Thymus (tissue), 11 donors: ENCODE data around the gene TMEM187. TPM values are rescaled to one million over a fixed set of nuclear protein-coding genes. Genes with fewer than 3 reads are reported as not detected.
A peak's percentile ranks its signal among the peaks of the same experiment; 100 is the strongest.

ENCODE experiments used
- DNase-seq, 9 donors: peaks; one replicate each; pipeline ENCODE4 v3.0.0-alpha.2; 2013; ENCODE audit warnings: low spot score in 9 of 9, low read depth in 6 of 9, missing footprints in 1 of 9
- H3K27ac ChIP-seq, 2 donors: one replicate each; pipeline ENCODE4 v1.5.1; 2013; ENCODE audit warnings: control low read depth in 1 of 2, low read depth in 1 of 2, low read length in 1 of 2, mild to moderate bottlenecking in 1 of 2, moderate library complexity in 1 of 2
- H3K27me3 ChIP-seq, 2 donors: one replicate each; pipeline ENCODE4 v1.5.1; 2013; ENCODE audit warnings: low read length in 1 of 2; ENCODE audit not compliant: control insufficient read depth in 2 of 2, insufficient read depth in 1 of 2
- H3K36me3 ChIP-seq, 2 donors: one replicate each; pipeline ENCODE4 v1.5.1; 2013; ENCODE audit warnings: low read length in 1 of 2, mild to moderate bottlenecking in 1 of 2, moderate library complexity in 1 of 2; ENCODE audit not compliant: control insufficient read depth in 2 of 2, insufficient read depth in 2 of 2
- H3K4me1 ChIP-seq, 2 donors: one replicate each; pipeline ENCODE4 v1.5.1; 2013; ENCODE audit warnings: low read length in 2 of 2; ENCODE audit not compliant: control insufficient read depth in 2 of 2, insufficient read depth in 2 of 2
- H3K4me3 ChIP-seq, 2 donors: one replicate each; pipeline ENCODE4 v1.5.1; 2013; ENCODE audit warnings: low read length in 2 of 2, control low read depth in 1 of 2, mild to moderate bottlenecking in 1 of 2
- H3K9me3 ChIP-seq, 2 donors: one replicate each; pipeline ENCODE4 v1.5.1; 2013; ENCODE audit warnings: low read length in 1 of 2, mild to moderate bottlenecking in 1 of 2; ENCODE audit not compliant: control insufficient read depth in 2 of 2, insufficient read depth in 1 of 2
- WGBS: extraction: QIAGEN DNeasy Blood & Tissue Kit; methylation state at CpG from one replicate; pipeline ENCODE4 v1.1.7; 2013; 5-methylcytosine and 5-hydroxymethylcytosine counted together
- polyA plus RNA-seq: library from polyadenylated mRNA; stranded (reverse); fragments of 200-250 nt; gene quantifications from one replicate; pipeline ENCODE4 v1.2.3, GENCODE V29; 2013
- total RNA-seq: library from RNA; stranded (reverse); fragments of 120-200 nt; gene quantifications from one replicate; pipeline ENCODE4 v1.2.4, GENCODE V29; 2013
- donor health status: healthy.

The TMEM187 gene
- total and polyA plus RNA-seq, 2 donors: 5.9 to 6.9 TPM

DNA sequence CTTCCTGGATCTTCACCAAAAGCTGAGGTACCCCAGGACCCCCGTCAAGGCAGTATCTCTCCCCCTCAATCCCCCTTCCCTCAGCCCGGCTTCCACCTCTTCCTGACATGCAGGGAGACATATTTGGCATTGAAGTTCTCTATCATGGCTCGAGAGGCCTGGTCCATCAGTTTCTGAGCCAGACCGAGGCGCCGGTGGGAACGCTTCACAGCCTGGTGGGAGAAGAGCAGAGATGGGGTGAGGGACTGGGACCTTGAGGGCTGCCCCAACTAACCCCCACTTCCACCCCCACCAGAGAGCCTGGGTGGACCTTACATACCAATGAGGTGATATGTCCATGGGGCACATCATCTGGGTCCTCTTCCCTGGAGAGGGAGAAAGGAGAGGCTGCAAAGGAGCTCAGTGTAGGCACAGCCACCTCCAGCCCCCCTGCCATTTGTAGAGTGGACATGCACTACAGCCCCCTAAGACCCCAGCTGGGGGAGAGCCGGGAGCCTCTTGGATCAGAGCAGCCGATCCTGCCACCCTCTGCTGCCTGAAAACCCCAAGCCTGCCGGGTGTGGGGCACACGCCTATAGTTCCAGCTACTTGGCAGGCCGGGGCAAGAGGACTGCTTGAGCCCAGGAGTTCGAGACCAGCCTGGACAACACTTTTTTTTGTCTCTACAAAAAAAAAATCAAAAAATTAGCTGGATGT is 40.2 kb upstream of the TMEM187 start:
- H3K36me3 ChIP-seq: peaks cover 15 to 37% of the 10 kb centered on the region in 2 donors
- H3K27ac ChIP-seq: no peak overlapping the region
- peaks cover 0 to 6% of the 10 kb centered on the region in 2 donors for H3K9me3 ChIP-seq
- H3K4me3 ChIP-seq: no peak overlapping the region
- 97% methylated on average over 13 of the region's 13 CpGs for WGBS
- peaks cover 0 to 39% of the 10 kb centered on the region in 2 donors for H3K4me1 ChIP-seq
- DNase-seq: no peak
- peaks cover 0 to 31% of the 10 kb centered on the region in 2 donors for H3K27me3 ChIP-seq

DNA sequence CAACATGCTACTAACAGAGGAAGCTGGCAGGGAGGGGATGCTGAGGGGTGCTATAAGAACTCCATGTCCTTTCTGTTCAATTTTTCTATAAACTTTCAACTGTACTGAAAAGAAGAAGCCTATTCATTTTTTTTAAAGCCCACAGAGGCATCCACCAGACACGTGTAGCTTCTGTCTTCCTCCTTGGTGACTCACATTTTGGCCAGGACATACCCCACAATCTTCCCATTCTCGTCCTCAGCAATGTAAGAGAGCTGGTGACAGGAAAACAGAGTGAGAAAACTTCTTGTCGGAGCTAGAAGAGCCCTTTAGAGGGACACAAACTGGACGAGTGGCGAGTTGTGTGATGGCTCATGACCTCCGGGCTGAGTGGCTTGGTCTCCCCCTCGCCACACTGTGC is 38.8 kb upstream of the TMEM187 start:
- H3K27me3 ChIP-seq: peaks cover 0 to 31% of the 10 kb centered on the region in 2 donors
- no peak for DNase-seq
- peaks cover 15 to 37% of the 10 kb centered on the region in 2 donors for H3K36me3 ChIP-seq
- H3K4me3 ChIP-seq: peak overlapping the region; percentile 52 to 67
- H3K27ac ChIP-seq: no peak overlapping the region
- 70% methylated on average over 7 of the region's 7 CpGs for WGBS
- peaks cover 0 to 35% of the 10 kb centered on the region in 2 donors for H3K4me1 ChIP-seq
- H3K9me3 ChIP-seq: no peaks in the 10 kb centered on the region

- H3K27me3 ChIP-seq: peaks cover 0 to 33% of the 10 kb centered on the region in 2 donors
- no peaks in the 10 kb centered on the region for H3K9me3 ChIP-seq
- H3K4me3 ChIP-seq: peak overlapping the region; percentile 52 to 67
- WGBS: 16% methylated on average over 33 of the region's 33 CpGs
- H3K4me1 ChIP-seq: peaks cover 0 to 30% of the 10 kb centered on the region in 2 donors
- H3K36me3 ChIP-seq: peaks cover 15 to 37% of the 10 kb centered on the region in 2 donors
- no peak for DNase-seq
- peak overlapping the region; percentile 32 to 60 for H3K27ac ChIP-seq
Observed at GRCh38 chrX:153934148-153934761, 38.3 kb upstream of the TMEM187 start.

- under 1% methylated on average over 78 of the region's 87 CpGs for WGBS
- peaks cover 0 to 24% of the 10 kb centered on the region in 2 donors for H3K4me1 ChIP-seq
Observed at GRCh38 chrX:153934762-153935325, 37.7 kb upstream of the TMEM187 start, which contains the start of gene NAA10. TSS of gene NAA10 (minus strand) at chrX:153935037. CDS start at chrX:153934904, 133 bp downstream.

DNA sequence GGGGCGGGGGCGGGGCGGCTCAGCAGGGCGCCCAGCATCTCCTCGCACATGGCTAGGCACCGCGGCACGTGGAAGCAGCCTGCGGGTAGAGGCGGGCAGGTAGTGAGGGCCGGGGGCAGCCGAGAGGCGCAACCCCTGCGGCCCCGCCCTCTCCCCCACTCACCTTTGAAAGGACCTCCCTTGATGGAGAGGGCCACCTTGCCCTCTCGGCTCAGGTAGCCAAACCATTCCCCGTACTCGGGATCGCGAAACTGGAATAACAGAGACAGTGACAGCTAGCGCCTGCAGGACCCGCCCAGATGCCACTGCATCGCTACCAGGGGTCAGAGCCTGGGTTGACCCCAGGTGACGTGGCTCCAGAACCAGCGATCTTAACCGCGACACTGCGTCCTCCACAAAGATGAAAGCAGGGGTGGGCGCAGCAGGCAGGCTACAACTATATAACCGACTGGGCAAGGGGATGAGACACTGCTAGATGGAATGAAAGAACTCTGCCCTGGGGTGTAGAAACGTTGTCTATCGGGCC is 37.2 kb upstream of the TMEM187 start:
- Histone ChIP-seq H3K9me3 (no peaks in the 10 kb centered on the region), H3K27ac (no peak overlapping the region), H3K27me3 (peaks cover 0 to 42% of the 10 kb centered on the region in 2 donors), H3K36me3 (peaks cover 14 to 27% of the 10 kb centered on the region in 2 donors), H3K4me1 (peaks cover 0 to 23% of the 10 kb centered on the region in 2 donors), H3K4me3 (peak overlapping the region; percentile 36 to 67)
- no peak for DNase-seq
- WGBS: 33% methylated on average over 32 of the region's 32 CpGs

More at GRCh38 chrX:153934762-153935325, 37.7 kb upstream of the TMEM187 start, which contains the start of gene NAA10:
- Histone ChIP-seq H3K36me3 (peaks cover 15 to 31% of the 10 kb centered on the region in 2 donors), H3K4me3 (peak within 1 kb of the TSS; percentile 52 to 67), H3K27ac (peak within 1 kb of the TSS; percentile 32 to 60), H3K27me3 (peaks cover 0 to 39% of the 10 kb centered on the region in 2 donors), H3K9me3 (no peaks in the 10 kb centered on the region)
- DNase-seq: peak in 2 of 9 donors; percentile 40 to 61

GRCh38 chrX:153937056-153937455 is 35.5 kb upstream of the TMEM187 start:
- Histone ChIP-seq H3K27me3 (peaks cover 0 to 34% of the 10 kb centered on the region in 2 donors), H3K9me3 (no peaks in the 10 kb centered on the region), H3K36me3 (peaks cover 0 to 12% of the 10 kb centered on the region in 2 donors), H3K4me1 (peaks cover 5 to 29% of the 10 kb centered on the region in 2 donors), H3K4me3 (no peak overlapping the region), H3K27ac (no peak overlapping the region)
- WGBS: 95% methylated on average over 3 of the region's 3 CpGs
- DNase-seq: no peak

- 91% methylated on average over 10 of the region's 10 CpGs for WGBS
- peak in 1 of 9 donors; percentile 24 for DNase-seq
- H3K4me3 ChIP-seq: no peak overlapping the region
- H3K27me3 ChIP-seq: peaks cover 0 to 39% of the 10 kb centered on the region in 2 donors
- H3K4me1 ChIP-seq: peaks cover 5 to 32% of the 10 kb centered on the region in 2 donors
- no peak overlapping the region for H3K27ac ChIP-seq
- no peaks in the 10 kb centered on the region for H3K36me3 ChIP-seq
- no peaks in the 10 kb centered on the region for H3K9me3 ChIP-seq
Observed at GRCh38 chrX:153938226-153938786, 34.2 kb upstream of the TMEM187 start.

GRCh38 chrX:153939573-153939972 is 33.0 kb upstream of the TMEM187 start:
- Histone ChIP-seq H3K9me3 (no peaks in the 10 kb centered on the region), H3K27me3 (peaks cover 0 to 41% of the 10 kb centered on the region in 2 donors), H3K4me1 (peaks cover 9 to 36% of the 10 kb centered on the region in 2 donors), H3K36me3 (no peaks in the 10 kb centered on the region), H3K4me3 (no peak overlapping the region), H3K27ac (no peak overlapping the region)
- no peak for DNase-seq
- WGBS: 89% methylated on average over 7 of the region's 7 CpGs
